Measurements from ENCODE around the gene GNAS-AS1.

GNAS-AS1 gene

DNA sequence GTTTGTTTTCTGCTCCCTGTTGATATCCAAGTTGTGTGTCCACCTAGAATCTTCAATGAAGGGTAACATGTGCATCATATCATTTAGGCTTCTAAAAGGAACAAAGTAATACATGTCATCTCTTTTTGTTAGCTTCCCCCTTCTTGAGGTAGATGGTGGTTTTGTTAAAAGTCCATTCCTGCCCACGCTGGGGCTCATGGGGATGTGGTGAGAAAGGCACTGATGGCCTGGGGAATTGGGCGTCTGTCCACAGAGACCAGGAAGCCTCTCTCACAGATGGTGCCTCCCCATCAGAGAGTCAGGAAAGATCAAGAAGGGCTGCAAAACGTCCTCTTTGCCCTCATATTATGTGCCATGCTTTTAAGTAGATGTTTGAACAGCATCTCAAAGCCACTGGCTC is 34.3 kb upstream of the GNAS-AS1 start:
- no peak for DNase-seq (ENCODE audit: low read depth)

DNA sequence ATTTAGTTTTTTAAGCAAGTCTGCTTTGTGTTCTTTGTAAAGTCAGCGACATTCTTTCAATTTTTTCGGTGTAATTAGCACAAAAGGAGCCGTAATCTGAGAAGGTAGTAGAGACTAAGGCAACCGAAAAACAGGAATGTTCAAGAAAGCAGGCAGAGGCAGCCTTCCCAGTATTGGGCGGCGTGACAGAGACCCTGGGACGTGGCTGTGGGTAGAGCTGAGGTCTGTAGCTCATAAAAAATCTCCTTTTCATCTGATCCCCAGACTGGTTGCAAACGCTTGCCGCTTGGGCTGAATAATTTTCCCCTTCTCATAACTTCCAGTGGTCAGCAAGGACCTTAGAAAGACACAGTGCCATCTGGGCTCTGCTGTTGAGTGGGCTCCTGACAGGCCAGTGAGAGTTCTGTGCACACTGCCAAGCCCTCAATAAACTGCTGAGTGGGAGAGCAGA is 32.6 kb upstream of the GNAS-AS1 start:
- DNase-seq (ENCODE audit: low read depth), result peak; percentile 91

DNA sequence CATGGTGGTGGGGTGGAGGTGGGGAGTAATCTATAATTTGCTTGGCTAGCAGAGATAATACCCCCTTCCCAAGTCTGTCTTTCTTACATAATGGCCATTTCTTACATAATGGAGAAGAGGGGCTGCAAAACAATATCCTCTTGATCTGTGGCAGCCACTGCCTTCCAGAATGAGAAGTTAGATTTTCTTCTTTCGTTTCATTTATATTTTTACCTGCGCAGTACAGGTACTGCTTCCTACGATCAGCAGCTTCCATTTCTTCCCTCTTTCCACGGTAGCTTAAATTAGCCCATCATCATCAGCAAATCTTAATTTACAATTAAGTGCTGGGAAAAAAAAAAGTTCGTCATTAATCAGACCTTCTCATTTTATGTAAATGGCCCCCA is 32.0 kb upstream of the GNAS-AS1 start:
- DNase-seq (ENCODE audit: low read depth), result no peak

DNA sequence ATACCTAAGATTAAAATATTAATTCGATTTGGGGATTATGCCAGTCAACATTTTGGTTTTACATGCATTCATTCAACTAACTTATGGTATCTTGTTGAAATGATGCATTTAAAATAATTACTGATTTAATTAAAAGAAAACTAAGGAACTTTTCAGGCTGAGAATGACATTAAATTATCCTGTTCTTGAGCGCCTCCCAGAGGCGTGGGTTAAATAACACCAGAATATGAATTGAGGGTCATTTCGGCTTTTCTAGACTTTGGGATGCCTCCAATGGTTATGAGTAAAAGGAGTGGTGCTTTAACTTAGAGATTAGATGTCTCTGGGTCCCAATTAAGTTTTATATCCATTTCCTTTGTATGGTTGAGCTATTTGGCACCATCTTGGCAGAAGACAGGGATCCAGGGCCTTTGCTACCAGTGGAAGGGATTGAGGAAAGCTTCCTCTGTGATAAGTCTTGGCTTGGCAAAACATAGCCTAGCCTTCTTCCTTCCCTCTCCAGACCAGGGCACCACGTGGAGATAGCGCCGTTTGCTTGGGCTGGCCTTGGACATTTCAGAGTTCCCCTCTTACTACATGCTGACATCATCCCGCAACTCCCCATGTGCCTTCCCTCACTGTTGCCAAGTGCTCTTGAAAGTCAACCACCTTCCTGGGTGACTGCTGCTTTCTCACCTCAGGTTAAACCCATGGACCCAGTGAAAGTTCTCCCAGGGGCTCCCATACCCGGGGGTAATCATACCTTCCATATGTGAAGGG is 30.5 kb upstream of the GNAS-AS1 start:
- no peak for DNase-seq (ENCODE audit: low read depth)

DNA sequence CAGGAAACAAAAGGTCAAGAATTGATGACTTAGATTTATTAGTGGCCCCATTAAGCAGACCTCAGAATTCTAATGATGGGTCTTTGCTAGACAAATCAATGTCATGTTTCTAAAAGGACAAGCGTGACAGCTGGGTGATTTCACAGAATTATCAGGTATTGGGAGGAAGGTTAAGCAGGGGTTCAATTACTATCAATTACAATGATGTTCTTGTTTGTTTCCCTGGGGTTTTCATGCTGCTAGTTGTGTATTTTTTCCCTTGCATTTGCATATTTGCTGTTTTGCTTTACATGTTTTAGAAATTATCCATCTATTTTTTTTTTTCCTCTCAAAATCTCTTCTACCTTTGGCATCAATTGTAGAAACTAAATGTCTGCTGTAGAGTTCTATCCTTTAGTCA is 29.7 kb upstream of the GNAS-AS1 start:
- DNase-seq (ENCODE audit: low read depth), result no peak

DNA sequence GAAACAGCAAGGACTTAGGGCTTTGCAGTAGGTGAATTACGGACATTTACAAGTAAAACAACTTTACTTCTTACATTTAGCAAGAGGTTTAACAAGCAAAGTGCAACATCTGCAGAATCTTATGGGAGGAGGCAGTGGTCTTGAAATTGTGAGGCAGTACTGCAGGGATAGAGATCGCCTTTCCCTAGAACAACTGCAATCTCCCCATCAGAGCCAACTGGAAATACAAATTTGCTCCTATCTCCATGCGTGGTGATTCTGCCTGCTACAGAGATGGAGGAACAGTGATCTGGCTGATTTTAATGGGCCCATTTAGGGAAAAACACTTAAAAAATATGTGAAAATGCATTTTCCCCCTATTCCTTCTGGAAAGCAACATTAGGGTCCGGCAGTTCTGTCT is 27.7 kb upstream of the GNAS-AS1 start:
- DNase-seq (ENCODE audit: low read depth), result no peak

DNA sequence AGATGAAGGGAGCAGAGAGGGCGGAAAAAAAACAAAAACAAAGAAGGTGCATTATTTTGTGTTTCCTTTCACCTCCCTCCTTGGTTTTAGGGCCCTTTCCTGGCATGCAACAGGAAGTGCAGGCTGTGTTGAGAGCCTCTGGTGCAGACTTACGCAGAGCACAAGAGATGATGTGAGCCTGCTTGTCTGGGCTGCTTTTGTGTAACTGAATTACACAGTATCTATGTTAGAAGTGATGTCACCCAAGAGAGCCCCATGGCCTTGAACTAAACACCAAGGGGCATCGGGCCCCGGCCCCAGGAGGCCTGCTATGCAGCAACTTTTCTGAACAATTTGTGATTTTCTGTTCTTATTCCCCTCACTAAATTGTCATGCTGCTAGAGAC is 27.3 kb upstream of the GNAS-AS1 start:
- DNase-seq (ENCODE audit: low read depth), result no peak

DNA sequence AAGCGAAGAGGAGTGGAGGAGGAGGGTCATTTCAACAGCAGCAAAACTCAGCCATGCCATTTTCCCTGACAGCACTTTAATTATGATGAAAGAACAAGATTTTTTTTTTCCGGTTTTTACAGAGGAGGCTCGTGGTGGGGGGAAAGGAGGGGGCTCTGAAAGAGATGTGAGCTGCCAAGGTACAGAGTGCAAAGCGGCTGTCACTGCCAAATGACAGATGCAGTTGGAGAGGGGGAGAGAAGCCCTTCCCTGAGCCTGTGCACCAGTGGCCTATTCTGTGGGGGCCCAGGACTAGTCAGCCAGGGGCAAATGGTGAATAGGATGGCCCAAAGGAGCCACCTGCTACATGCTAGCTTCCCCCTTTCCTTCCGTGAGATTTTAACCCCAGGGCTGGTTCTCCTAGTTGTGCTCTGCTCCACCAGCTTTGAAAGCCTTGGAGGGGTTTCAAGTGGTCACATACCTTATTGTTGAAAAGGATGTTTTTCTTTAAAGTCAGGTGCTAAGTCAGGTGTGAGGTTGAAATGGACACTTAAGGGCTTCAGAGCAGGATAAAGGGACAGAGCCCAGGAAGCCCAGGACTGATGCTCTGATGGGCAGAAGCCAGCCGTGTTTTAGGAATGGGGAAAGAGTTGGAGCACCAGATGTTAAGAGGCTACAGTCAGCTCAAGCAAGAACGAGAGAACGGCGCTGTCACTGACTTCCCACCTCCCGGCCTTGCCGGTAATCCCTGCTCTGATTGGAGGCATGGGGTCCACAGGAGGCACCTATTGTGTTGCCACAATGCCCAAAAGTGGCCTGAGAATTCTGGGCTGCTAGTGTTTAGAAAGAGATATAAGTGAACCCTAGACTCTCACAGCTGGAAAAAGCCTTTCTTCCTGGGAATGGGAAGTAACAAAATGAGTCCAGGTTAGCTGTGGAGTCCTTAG is 26.6 kb upstream of the GNAS-AS1 start:
- DNase-seq (ENCODE audit: low read depth), result no peak

DNA sequence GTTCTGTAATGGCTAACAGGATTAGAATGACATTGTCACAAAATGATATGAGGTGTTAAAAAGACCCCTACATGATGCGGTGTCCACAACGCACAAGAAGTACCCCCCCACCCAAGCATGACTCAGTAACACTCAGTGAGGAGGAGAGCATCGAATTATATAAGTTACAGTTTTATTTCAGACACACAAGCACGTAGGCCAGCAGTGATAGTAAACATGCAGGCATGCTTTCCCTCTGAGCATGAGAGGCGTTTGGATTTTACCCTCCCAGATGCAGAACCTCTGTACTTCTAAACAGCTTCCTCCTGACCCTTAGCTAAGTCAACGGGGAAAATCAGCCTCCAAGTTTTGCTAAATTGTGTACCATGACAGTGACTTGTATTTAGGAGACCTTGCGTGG is 25.7 kb upstream of the GNAS-AS1 start:
- DNase-seq (ENCODE audit: low read depth), result peak; percentile 41

DNA sequence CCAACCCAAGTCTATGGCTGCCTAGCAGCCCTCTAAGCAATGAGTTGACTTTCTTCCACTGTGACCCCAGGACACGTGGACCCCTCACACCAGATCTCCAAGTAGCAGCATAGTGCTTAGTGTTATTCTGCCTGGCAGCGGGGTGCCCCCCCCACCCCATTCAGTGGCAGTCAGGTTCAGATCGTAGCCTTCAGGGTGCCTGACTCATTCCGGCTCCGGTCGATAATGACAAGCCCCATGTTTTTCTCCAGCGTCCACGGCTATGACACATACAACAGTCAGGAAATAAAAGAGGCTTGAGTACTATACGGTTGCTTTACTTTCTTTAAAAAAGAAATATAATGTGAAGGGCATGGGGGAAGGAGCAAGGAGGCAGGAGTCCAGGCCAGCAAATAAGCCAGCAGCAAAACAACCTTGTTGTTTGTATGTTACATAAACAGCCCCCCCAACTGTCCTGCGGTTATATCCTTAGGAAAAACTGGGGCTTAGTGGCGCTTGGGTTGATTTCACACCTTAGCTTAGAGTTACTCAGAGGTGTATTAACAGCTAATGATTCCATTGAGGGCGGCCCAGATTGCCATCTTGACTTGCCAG is 24.9 kb upstream of the GNAS-AS1 start:
- peak; percentile 82 for DNase-seq (ENCODE audit: low read depth)

DNA sequence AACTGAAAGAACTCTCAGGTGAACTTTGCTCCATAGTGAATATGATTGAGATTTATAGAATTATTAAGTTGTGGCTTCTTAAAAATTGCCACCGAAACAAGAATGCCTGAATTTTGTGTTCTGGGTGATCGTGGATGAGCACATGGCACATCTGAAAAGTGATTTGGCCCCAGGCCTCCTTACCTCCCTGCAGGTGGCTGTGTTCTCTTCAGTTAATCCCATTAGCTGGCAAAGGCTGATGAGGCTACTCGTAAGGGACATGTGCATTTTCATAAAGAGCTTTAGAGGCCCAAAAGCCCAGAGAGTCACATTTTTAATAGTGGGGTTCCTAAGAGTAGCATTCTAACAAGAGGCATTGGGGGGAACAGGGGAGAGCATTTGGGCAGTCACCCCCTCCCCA is 24.4 kb upstream of the GNAS-AS1 start:
- DNase-seq (ENCODE audit: low read depth), result no peak

DNA sequence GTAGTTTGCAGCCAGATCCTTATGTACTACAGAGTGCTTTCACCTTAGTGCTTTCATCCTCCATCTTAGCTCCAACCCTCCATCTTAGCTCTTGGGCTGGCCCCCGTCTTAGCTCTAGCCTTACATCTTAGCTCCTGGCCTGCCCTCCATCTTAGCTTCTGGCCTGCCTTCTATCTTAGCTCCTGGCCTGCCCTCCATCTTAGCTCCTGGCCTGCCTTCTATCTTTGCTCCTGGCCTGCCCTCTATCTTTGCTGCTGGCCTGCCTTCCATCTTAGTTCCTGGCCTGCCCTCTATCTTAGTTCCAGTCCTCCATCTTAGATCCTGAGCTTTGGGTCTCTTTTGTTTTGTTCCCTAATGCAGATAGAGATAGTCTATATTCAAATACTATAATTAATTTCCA is 23.8 kb upstream of the GNAS-AS1 start:
- DNase-seq (ENCODE audit: low read depth), result no peak

DNA sequence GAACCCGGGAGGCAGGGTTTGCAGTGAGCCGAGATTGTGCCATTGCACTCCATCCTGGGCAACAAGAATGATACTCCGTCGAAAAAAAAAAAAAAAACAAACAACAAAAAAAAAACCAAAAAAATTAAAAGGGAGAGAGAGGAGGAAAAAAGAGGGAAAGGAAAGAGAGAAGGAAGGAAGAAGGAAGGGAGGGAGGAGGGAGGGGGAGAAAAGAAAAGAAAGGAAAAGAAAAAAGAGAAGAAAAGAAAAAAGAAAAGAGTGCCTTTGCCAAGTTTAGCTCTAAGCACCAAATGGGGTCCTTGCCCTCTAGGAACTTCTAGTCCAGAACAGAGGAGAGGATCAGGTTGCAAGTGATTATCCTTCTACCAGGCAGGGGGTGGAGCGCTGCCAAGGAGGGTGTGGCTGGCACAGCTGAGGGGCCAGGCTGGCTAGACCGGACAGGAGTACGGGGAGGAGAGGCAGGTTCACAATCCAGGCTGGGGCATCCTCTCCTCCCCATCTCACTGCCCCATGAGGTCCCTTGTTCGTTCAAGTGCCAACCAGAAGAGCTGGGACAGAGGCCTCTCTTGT is 20.9 kb upstream of the GNAS-AS1 start:
- DNase-seq (ENCODE audit: low read depth), result no peak

DNA sequence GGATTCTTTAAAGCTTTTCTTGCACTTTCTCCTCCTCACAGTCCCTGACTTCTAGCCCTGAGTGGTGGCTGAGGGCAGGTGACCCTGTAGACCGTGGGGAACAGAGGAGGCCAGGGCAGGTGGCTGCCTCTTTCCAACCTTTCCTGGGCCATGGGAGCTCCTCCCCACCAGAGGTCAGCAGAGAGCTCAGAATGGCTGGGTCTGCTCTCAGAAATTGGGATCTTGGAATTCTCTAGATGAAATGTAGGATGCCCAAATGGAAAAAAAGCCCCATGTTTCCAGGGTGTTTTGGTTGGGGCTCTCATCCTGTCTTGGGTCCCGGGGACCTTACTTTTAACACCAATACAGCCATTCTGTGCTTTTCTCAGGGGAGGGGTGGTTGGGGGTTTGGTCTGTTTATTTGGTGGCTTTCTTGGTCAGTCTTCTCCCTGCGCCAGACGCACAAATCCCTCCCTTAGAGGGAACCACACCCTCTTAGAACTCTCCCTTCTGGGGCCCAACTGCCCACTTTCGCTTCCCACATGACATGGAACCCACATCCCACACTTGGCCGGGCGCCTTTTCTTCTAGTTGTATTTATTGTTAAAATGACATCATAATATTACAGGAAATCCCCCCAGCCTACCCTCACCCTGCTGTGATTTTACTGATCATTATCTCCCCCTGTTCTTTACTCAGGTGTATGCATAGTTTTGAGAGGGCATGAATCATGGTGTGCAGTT is 19.8 kb upstream of the GNAS-AS1 start:
- peak; percentile 72 for DNase-seq (ENCODE audit: low read depth)

DNA sequence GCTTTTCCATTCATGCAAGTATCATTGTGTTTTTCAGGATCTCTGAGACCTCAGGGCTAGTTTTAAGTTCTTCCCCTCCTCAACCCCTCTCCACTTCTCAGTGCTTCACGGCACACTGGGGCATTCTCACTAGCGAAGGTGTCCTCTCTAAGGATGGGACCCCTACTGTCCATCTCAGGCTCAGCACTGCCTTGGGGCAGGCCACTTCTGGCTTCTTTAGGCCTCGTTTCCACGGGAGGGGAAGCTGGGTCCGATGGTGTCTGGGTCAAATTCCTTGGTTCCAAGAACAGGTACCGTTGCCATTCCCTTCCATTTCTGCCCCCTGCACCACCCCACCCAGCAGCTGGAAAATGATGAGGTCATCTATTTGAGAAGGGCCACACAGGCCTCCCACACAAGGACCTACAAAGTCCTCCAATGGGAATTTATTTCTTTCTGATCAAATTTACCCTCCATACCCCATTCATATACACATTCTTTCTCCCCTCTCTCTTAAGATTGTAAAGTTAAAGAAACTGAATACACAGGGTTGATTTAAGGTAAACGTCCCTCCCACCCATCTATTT is 19.0 kb upstream of the GNAS-AS1 start:
- DNase-seq (ENCODE audit: low read depth), result no peak

DNA sequence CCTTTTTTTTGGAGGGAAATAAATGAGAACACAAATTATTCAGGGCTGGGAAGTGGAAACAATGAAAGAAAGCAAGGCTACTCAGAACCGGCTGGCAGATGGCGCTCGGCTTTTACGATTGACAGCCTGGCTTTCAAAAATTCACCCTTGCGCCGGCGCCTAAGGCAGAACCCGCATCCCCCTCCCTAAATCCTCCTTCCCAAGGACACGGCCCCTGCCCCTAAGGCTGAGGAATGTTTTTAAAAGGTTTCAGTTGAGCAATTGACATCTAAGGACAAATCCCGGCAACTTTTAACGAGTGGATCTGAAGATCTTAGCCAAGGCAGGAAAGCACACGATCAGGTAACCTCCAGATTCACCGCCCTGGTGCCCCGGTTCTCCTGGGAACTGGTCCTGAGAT is 18.1 kb upstream of the GNAS-AS1 start:
- DNase-seq (ENCODE audit: low read depth), result no peak

DNA sequence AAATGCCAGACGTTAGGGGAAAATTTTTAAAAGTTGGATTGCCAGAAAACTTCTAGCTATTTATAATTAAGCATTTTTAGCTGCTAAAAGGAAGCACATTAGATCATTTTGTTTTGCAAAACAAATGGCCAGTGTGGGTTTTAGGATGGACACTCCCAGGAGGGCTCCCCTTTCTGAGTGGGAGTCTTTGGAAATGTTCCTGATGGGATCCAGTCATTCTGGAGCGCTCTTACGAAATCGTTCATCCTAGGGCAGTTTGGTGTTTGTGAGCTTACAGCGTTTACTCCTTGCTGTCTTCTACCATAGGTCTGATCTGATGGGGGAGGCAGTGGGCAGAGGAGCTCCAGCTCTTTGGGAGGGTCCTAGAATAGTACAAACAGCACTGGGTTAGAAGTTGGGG is 16.5 kb upstream of the GNAS-AS1 start:
- DNase-seq (ENCODE audit: low read depth), result no peak

DNA sequence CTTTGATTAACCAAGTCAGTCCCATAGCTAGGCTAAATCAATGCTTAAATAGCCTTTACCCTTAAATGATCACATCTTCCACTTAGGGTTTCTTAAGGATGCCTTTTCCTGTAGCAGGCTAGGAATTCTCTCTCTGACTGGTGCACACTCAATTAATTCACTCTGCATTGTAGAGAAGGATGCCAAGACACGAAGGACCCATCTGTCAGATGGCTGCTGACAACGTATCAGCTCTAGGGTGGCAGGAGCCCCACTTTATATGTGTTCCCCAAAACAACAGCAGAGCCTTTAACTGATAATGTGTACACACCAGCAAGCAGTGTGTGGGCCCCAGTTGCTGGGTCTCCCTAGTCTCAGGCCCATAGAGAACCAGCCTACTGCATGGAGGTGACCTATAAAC is 15.1 kb upstream of the GNAS-AS1 start:
- DNase-seq (ENCODE audit: low read depth), result no peak

DNA sequence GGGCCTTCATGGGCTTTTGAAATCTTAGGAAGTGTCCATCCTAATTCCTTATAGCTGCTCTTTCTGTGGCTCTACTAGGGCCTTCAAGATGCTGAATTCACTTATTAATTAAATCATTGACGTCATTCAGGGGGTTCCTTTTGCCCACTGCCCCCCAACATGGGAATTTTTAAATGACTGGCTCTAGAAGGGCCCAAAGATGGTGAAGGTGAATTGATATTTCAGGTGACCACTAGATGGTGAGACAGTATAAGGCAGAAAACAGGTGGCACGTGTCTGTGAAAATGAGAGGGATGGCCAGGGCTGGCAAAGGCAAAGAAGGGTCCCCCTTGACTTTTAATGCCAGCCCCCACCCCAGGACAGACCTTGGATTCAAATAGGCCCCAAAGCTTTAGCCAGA is 13.6 kb upstream of the GNAS-AS1 start:
- no peak for DNase-seq (ENCODE audit: low read depth)

DNA sequence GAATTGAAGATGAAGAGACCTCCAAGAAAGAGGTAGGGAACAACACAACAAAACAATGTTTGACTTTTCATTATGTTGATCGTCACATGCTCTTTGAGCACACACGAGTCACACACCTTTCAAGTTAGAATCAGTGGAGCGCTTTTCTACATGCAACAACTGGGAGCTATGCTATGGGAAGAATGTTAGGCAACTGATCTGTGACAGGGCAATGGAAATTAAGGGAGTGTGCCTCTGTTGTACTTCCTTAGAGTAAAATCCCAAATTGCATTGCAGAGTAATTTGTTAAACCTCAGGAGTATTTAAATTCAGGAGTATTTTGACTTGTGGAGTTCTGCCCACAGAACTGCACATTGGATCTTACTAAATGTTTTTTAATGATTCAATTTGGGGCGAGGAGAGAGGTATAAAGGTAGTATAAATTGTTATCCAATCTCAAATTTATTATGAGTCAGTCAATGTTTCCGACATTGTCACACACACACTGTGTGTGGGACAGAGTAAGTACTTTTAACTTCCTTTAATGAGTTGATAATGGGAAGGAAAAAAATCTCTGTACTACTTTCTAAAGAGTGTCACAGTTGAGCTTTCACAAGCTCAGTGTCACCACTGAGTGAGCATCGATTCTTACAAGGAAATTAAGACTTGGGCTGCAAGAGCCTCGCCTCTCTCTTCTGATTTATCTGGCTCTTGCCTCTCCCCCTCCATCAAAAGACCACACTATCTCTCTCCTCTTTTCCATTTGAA is 12.5 kb upstream of the GNAS-AS1 start:
- no peak for DNase-seq (ENCODE audit: low read depth)
